CD4-positive, alpha-beta memory T cell (primary cell): Measurements from ENCODE around the gene SLC9A5. TPM values are rescaled to one million over a fixed set of nuclear protein-coding genes. Genes with fewer than 3 reads are reported as not detected.

Source experiments
- CTCF ChIA-PET: fragments of 350-600 bp; sonication (Branson Sonifier 250); formaldehyde crosslinking; loops from one replicate; lab custom pipeline; 2021; ENCODE audit warnings: inconsistent platforms; ENCODE audit not compliant: partially characterized antibody; lab: Charles Lee
- POLR2A ChIA-PET: fragments of 350-600 bp; sonication (Branson Sonifier 250); formaldehyde crosslinking; loops from one replicate; lab custom pipeline; 2021; ENCODE audit not compliant: partially characterized antibody; lab: Charles Lee
- DNase-seq, 5 donors: peaks; one replicate each; pipeline versions ENCODE4 v3.0.0 to v3.0.0-alpha.2; 2020 to 2022; ENCODE audit warnings: mixed read lengths in 1 of 5
- H3K27ac ChIP-seq: one replicate; pipeline ENCODE4 v1.7.0; 2013; ENCODE audit warnings: low read depth, low read length
- H3K27me3 ChIP-seq: 2 replicates; pipeline ENCODE4 v1.7.0; 2013; ENCODE audit warnings: mild to moderate bottlenecking, low read length, moderate library complexity; ENCODE audit not compliant: insufficient read depth
- H3K36me3 ChIP-seq: 2 replicates; pipeline ENCODE4 v1.7.0; 2013; ENCODE audit warnings: mild to moderate bottlenecking, low read length, moderate library complexity; ENCODE audit not compliant: insufficient read depth
- H3K4me1 ChIP-seq: 2 replicates; pipeline ENCODE4 v1.7.0; 2013; ENCODE audit warnings: mild to moderate bottlenecking, low read length, moderate library complexity; ENCODE audit not compliant: insufficient read depth
- H3K4me3 ChIP-seq, 2 donors: one replicate each; pipeline ENCODE4 v1.7.0; 2013; ENCODE audit warnings: low read length in 2 of 2, mild to moderate bottlenecking in 1 of 2
- H3K9me3 ChIP-seq, 2 donors: one replicate each; pipeline ENCODE4 v1.7.0; 2013; ENCODE audit warnings: low read length in 2 of 2, control low read depth in 1 of 2; ENCODE audit not compliant: control insufficient read depth in 1 of 2
- H3K27ac Mint-ChIP-seq, 7 donors: one replicate each; pipeline ENCODE4 v1.8.0; 2020 to 2021; ENCODE audit warnings: mixed read lengths in 7 of 7, mild to moderate bottlenecking in 6 of 7, inconsistent platforms in 3 of 7, moderate library complexity in 3 of 7
- H3K27me3 Mint-ChIP-seq, 2 donors: one replicate each; pipeline ENCODE4 v1.8.0; 2020 to 2021; ENCODE audit warnings: mixed read lengths in 2 of 2
- H3K36me3 Mint-ChIP-seq, 2 donors: one replicate each; pipeline ENCODE4 v1.8.0; 2020 to 2021; ENCODE audit warnings: mixed read lengths in 2 of 2, inconsistent platforms in 1 of 2, mild to moderate bottlenecking in 1 of 2
- H3K4me1 Mint-ChIP-seq, 4 donors: one replicate each; pipeline ENCODE4 v1.8.0; 2020 to 2021; ENCODE audit warnings: mixed read lengths in 4 of 4, mild to moderate bottlenecking in 1 of 4
- H3K4me3 Mint-ChIP-seq, 8 donors: one replicate each; pipeline ENCODE4 v1.8.0; 2020 to 2021; ENCODE audit warnings: mixed read lengths in 8 of 8, mild to moderate bottlenecking in 7 of 8, moderate library complexity in 6 of 8, inconsistent platforms in 3 of 8
- H3K9me3 Mint-ChIP-seq, 8 donors: one replicate each; pipeline ENCODE4 v1.8.0; 2020 to 2021; ENCODE audit warnings: mixed read lengths in 8 of 8, mild to moderate bottlenecking in 5 of 8, inconsistent platforms in 3 of 8, moderate library complexity in 1 of 8
- intact Hi-C: fragments of 100-400 bp; cut with micrococcal nuclease; formaldehyde crosslinking; loops from one replicate; pipeline ENCODE4 v1.15.1; 2023
- polyA plus RNA-seq, 2 donors: library from polyadenylated mRNA; unstranded; fragments of 300-500 nt; fragmentation: Illumina TruSeq; gene quantifications; one replicate each; pipeline ENCODE4 v1.2.3, GENCODE V29; 2021
- total RNA-seq, 2 experiments: library from RNA; stranded (reverse); gene quantifications; one replicate each; pipeline ENCODE4 v1.2.3, GENCODE V29; 2021

SLC9A5 gene
- total and polyA plus RNA-seq, 4 experiments from 2014 or later: 0.09 to 2.1 (median 1.7) TPM; not detected in 1

GRCh38 chr16:67291461-67291860 is 42.7 kb downstream of the SLC9A5 start:
- Mint-ChIP-seq H3K27me3 (no peaks in the 10 kb centered on the region), H3K4me1 (peaks cover 4 to 17% (median 10%) of the 10 kb centered on the region in 4 donors), H3K4me3 (no peak overlapping the region), H3K36me3 (no peaks in the 10 kb centered on the region), H3K9me3 (no peaks in the 10 kb centered on the region), H3K27ac (no peak overlapping the region)
- POLR2A ChIA-PET: no interaction called here
- intact Hi-C loops: no loop called here
- CTCF ChIA-PET: no interaction called here
- Histone ChIP-seq H3K4me1 (peaks cover 13% of the 10 kb centered on the region), H3K27me3 (no peaks in the 10 kb centered on the region), H3K27ac (no peak overlapping the region), H3K9me3 (no peaks in the 10 kb centered on the region), H3K4me3 (no peak overlapping the region), H3K36me3 (no peaks in the 10 kb centered on the region)
- no peak for DNase-seq

GRCh38 chr16:67294171-67294757 is 45.5 kb downstream of the SLC9A5 start:
- no peaks in the 10 kb centered on the region for H3K9me3 Mint-ChIP-seq
- no peak overlapping the region for H3K27ac ChIP-seq
- peaks cover 4 to 16% (median 10%) of the 10 kb centered on the region in 4 donors for H3K4me1 Mint-ChIP-seq
- CTCF ChIA-PET: no interaction called here
- H3K4me3 ChIP-seq: no peak overlapping the region
- H3K4me3 Mint-ChIP-seq: no peak overlapping the region
- no peak for DNase-seq
- H3K36me3 Mint-ChIP-seq: no peaks in the 10 kb centered on the region
- no peaks in the 10 kb centered on the region for H3K27me3 ChIP-seq
- H3K36me3 ChIP-seq: no peaks in the 10 kb centered on the region
- no peaks in the 10 kb centered on the region for H3K9me3 ChIP-seq
- H3K27me3 Mint-ChIP-seq: peaks cover 0 to 3% of the 10 kb centered on the region in 2 donors
- H3K4me1 ChIP-seq: peaks cover 13% of the 10 kb centered on the region
- H3K27ac Mint-ChIP-seq: no peak overlapping the region
- POLR2A ChIA-PET: interaction anchor here (1.2 kb wide), 1 partner anchor 9 kb away, joined by 3 read pairs; no protein-coding TSS in a partner anchor
- intact Hi-C loops: no loop called here

DNA sequence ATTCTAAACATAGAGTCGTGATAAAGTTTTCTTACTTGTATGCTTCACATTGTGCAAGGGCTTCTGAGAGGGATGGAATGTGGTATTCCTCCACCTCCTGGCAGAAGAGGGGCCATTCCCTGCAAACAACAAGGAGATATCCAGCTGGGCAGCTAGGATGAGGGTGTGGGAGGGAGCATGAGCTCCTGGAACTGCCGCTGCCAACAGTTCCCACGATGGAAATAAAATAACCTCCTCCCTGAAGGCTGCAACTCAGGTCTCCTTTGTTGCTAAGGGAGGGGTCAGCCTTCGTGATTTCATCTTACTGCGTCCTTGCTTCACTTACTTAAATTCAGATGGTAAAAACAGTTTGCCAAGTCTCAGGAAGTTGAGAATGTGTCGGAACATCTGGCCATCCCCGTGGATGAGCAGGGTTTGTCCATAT is 46.2 kb downstream of the SLC9A5 start:
- Mint-ChIP-seq H3K9me3 (no peaks in the 10 kb centered on the region), H3K36me3 (no peaks in the 10 kb centered on the region), H3K4me3 (no peak overlapping the region), H3K27me3 (peaks cover 0 to 3% of the 10 kb centered on the region in 2 donors), H3K27ac (no peak overlapping the region), H3K4me1 (peaks cover 0 to 9% (median 4%) of the 10 kb centered on the region in 4 donors)
- no peak overlapping the region for H3K4me3 ChIP-seq
- CTCF ChIA-PET: no interaction called here
- H3K27me3 ChIP-seq: no peaks in the 10 kb centered on the region
- H3K9me3 ChIP-seq: no peaks in the 10 kb centered on the region
- intact Hi-C loops: no loop called here
- H3K27ac ChIP-seq: no peak overlapping the region
- H3K36me3 ChIP-seq: no peaks in the 10 kb centered on the region
- no peak for DNase-seq
- POLR2A ChIA-PET: interaction anchor here (1.2 kb wide), 1 partner anchor 9 kb away, joined by 3 read pairs; no protein-coding TSS in a partner anchor
- peaks cover 8% of the 10 kb centered on the region for H3K4me1 ChIP-seq

DNA sequence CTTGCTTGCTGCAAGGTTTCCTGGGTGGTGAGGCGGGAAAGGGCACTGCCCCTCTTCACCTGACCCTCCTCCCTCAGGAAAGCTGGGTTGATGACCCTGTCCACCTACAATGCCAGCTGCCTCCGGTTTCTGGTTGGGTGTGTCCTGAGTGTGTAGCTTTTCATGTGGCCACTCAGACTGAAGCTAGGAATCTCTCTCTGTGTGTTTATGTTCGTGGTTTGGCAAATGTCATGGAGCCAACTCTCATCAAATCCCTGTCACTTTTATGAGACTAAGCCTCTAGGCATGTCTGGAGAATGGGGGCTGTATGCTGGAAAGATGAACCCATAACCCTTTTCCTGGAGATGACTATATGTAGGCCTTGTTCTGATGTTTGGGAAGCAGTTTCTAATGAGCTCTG is 47.6 kb downstream of the SLC9A5 start:
- peaks cover 0 to 5% of the 10 kb centered on the region in 2 donors for H3K27me3 Mint-ChIP-seq

GRCh38 chr16:67298277-67298676 is 49.5 kb downstream of the SLC9A5 start:
- H3K27ac Mint-ChIP-seq: no peak overlapping the region
- Histone ChIP-seq H3K36me3 (no peaks in the 10 kb centered on the region), H3K4me3 (no peak overlapping the region), H3K27ac (no peak overlapping the region), H3K4me1 (no peaks in the 10 kb centered on the region), H3K27me3 (no peaks in the 10 kb centered on the region), H3K9me3 (no peaks in the 10 kb centered on the region)
- H3K27me3 Mint-ChIP-seq: peaks cover 0 to 5% of the 10 kb centered on the region in 2 donors
- intact Hi-C loops: no loop called here
- ChIA-PET POLR2A (interaction anchor here (1.2 kb wide), 1 partner anchor 18 kb away, joined by 5 read pairs; no protein-coding TSS in a partner anchor), CTCF (interaction anchor here (1.3 kb wide), 1 partner anchor 20 kb away, joined by 3 read pairs; no protein-coding TSS in a partner anchor)
- no peak overlapping the region for H3K4me3 Mint-ChIP-seq
- H3K4me1 Mint-ChIP-seq: no peaks in the 10 kb centered on the region
- no peaks in the 10 kb centered on the region for H3K9me3 Mint-ChIP-seq
- no peaks in the 10 kb centered on the region for H3K36me3 Mint-ChIP-seq
- DNase-seq: no peak

More for the DNA sequence above, 47.6 kb downstream of the SLC9A5 start:
- Mint-ChIP-seq H3K9me3 (no peaks in the 10 kb centered on the region), H3K27ac (peak overlapping the region in 1 of 7 donors; percentile 5), H3K4me1 (no peaks in the 10 kb centered on the region), H3K36me3 (no peaks in the 10 kb centered on the region), H3K4me3 (no peak overlapping the region)
- no peaks in the 10 kb centered on the region for H3K36me3 ChIP-seq
- no peaks in the 10 kb centered on the region for H3K27me3 ChIP-seq
- ChIA-PET CTCF (interaction anchor here (0.6 to 1.1 kb wide), 2 partner anchors 11 to 19 kb away, joined by 3 to 5 read pairs; no protein-coding TSS in a partner anchor), POLR2A (no interaction called here)
- no peak overlapping the region for H3K4me3 ChIP-seq
- DNase-seq: no peak
- no peaks in the 10 kb centered on the region for H3K9me3 ChIP-seq
- no peak overlapping the region for H3K27ac ChIP-seq
- no peaks in the 10 kb centered on the region for H3K4me1 ChIP-seq
- intact Hi-C loops: no loop called here

DNA sequence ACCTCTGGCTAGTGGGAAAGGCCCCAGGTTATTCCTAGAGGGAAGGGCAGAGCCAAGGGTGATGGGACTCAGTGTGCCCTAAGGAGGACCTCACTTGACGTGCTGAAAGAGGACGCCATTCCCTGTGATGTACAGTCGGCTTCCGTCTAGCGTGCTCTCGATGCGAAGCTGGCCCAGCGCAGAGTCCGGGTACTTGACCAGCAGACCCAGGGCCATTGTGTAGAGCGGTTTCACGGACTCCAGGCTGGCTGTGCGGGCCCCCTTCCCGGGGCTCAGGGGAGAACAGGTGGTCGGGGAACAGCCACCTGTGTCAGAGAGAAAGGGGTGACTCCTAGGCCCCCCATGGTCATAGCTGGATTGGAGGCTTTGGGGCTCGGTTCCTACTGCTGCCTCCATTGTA is 50.5 kb downstream of the SLC9A5 start:
- Histone ChIP-seq H3K36me3 (no peaks in the 10 kb centered on the region), H3K27me3 (no peaks in the 10 kb centered on the region), H3K9me3 (no peaks in the 10 kb centered on the region), H3K4me1 (no peaks in the 10 kb centered on the region), H3K27ac (no peak overlapping the region), H3K4me3 (no peak overlapping the region)
- ChIA-PET POLR2A (no interaction called here), CTCF (no interaction called here)
- Mint-ChIP-seq H3K4me1 (no peaks in the 10 kb centered on the region), H3K27me3 (peaks cover 3 to 5% of the 10 kb centered on the region in 2 donors), H3K36me3 (no peaks in the 10 kb centered on the region), H3K4me3 (no peak overlapping the region), H3K9me3 (no peaks in the 10 kb centered on the region), H3K27ac (no peak overlapping the region)
- intact Hi-C loops: no loop called here
- no peak for DNase-seq

DNA sequence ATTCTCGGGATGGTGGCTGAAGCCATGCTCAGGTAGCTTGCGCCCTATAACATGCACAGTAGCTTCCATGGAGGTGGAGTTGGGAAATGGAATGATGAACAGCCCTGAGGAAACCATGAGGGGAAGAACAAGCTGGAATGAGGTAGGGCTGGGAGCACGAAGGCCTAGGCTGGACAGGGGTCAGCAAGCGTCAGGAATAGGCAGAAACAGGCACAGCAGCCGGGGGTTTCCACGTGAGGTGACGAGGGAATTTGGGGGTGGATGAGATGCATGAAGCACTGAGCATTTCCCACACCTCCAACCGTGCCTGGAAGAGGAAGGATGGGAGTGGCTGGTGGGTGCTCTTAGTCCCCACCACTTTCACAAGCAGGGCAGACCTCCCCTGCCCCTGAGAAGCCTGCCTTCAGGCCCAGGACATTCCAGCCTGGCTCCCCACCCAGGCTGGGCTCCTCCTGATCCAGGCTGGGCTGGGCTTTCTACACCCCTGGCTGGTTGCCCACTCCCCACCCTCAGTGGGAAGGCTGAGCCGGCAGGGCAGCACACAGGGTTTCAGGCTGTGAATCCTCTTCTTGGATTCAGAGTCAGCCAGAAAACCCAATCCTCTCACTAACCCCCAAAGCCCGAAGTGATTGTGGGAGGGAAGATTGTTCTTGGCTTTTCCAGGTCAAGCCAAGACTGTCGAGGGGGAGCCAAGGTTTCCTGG is 52.5 kb downstream of the SLC9A5 start:
- Mint-ChIP-seq H3K9me3 (no peaks in the 10 kb centered on the region), H3K4me3 (no peak overlapping the region), H3K27me3 (peaks cover 3 to 5% of the 10 kb centered on the region in 2 donors), H3K36me3 (no peaks in the 10 kb centered on the region), H3K27ac (no peak overlapping the region), H3K4me1 (no peaks in the 10 kb centered on the region)
- CTCF ChIA-PET: no interaction called here
- intact Hi-C loops: no loop called here
- Histone ChIP-seq H3K4me1 (no peaks in the 10 kb centered on the region), H3K27ac (no peak overlapping the region), H3K36me3 (no peaks in the 10 kb centered on the region), H3K27me3 (no peaks in the 10 kb centered on the region), H3K9me3 (no peaks in the 10 kb centered on the region), H3K4me3 (no peak overlapping the region)
- POLR2A ChIA-PET: no interaction called here
- DNase-seq: no peak
